Panc1 (cell line): ENCODE results near the gene KCNAB1. TPM values are rescaled to one million over a fixed set of nuclear protein-coding genes. Genes with fewer than 3 reads are reported as not detected.

Source experiments
- ATAC-seq: fragments of 200-7000 bp; cut with Tn5 transposase; 2 replicates; pipeline ENCODE4 v1.9.1; 2020; ENCODE audit warnings: mild to moderate bottlenecking, moderate library complexity
- BruUV-seq: library from RNA; stranded (reverse); fragments of 400-500 nt; replicated peaks from 2 replicates; lab custom pipeline; 2021; lab: Mats Ljungman, UMichigan
- CTCF ChIA-PET: fragments of 300-600 bp; sonication (Branson Sonifier 250); formaldehyde crosslinking; loops from one replicate; lab custom pipeline; 2022; ENCODE audit warnings: antibody characterized with exemption; lab: Charles Lee
- POLR2A ChIA-PET: fragments of 300-600 bp; sonication (Branson Sonifier 250); formaldehyde crosslinking; loops from one replicate; lab custom pipeline; 2022; ENCODE audit warnings: antibody characterized with exemption; lab: Charles Lee
- DNase-seq: peaks from one replicate; pipeline ENCODE4 v3.0.0-alpha.2; 2010; ENCODE audit warnings: low read depth, low spot score
- H3K27ac ChIP-seq: 2 replicates; pipeline ENCODE4 v1.5.1; 2011; ENCODE audit warnings: mild to moderate bottlenecking, low read length, inconsistent platforms
- H3K27me3 ChIP-seq: fragments of 200-500 bp; sonication (Bioruptor generic); 2 replicates; pipeline ENCODE4 v1.6.0; 2014; ENCODE audit warnings: low read length, inconsistent platforms; ENCODE audit not compliant: control insufficient read depth, insufficient read depth
- H3K36me3 ChIP-seq: fragments of 200-500 bp; sonication (Bioruptor generic); 2 replicates; pipeline ENCODE4 v1.5.1; 2014; ENCODE audit warnings: inconsistent platforms, mild to moderate bottlenecking, low read length, moderate library complexity; ENCODE audit not compliant: control insufficient read depth, insufficient read depth
- H3K4me1 ChIP-seq: 2 replicates; pipeline ENCODE4 v1.5.1; 2011; ENCODE audit warnings: inconsistent platforms, mild to moderate bottlenecking, low read length, moderate library complexity; ENCODE audit not compliant: control insufficient read depth, insufficient read depth
- H3K4me3 ChIP-seq, 2 experiments: 2 replicates each; pipeline ENCODE4 v1.5.1; 2011 to 2012; ENCODE audit warnings: low read depth in 2 of 2, low read length in 2 of 2, mild to moderate bottlenecking in 2 of 2, inconsistent platforms in 1 of 2, moderate library complexity in 1 of 2
- H3K9me3 ChIP-seq: fragments of 200-500 bp; sonication (Bioruptor generic); 2 replicates; pipeline ENCODE4 v1.5.1; 2014; ENCODE audit warnings: low read depth, mild to moderate bottlenecking, inconsistent platforms, low read length, moderate library complexity; ENCODE audit not compliant: control insufficient read depth, insufficient read depth
- POLR2AphosphoS5 ChIP-seq: IDR thresholded peaks from 2 replicates; pipeline ENCODE4 v1.6.1; 2012; ENCODE audit warnings: mild to moderate bottlenecking, low read depth, low read length, moderate library complexity
- REST ChIP-seq, 2 experiments: IDR thresholded peaks; 2 replicates each; pipeline ENCODE4 v1.6.1; 2011 to 2012; ENCODE audit warnings: low read depth in 2 of 2, control low read depth in 1 of 2, low read length in 1 of 2, mild to moderate bottlenecking in 1 of 2, moderate library complexity in 1 of 2; ENCODE audit not compliant: insufficient read depth in 1 of 2
- SIN3A ChIP-seq: IDR thresholded peaks from 2 replicates; pipeline ENCODE4 v1.6.1; 2012; ENCODE audit warnings: low read depth, mild to moderate bottlenecking, low read length, moderate library complexity, borderline replicate concordance; ENCODE audit not compliant: insufficient read depth
- TCF7L2 ChIP-seq: IDR thresholded peaks from 2 replicates; pipeline ENCODE4 v1.6.1; 2011; ENCODE audit warnings: mild to moderate bottlenecking, low read depth, low read length, inconsistent platforms
- in situ Hi-C: cut with HindIII; loops from 2 replicates; pipeline ENCODE4 v1.10.0; 2016; ENCODE audit warnings: low sequenced_read_pairs, low pct_unique_long_range_greater_than_20kb
- intact Hi-C: fragments of 100-400 bp; cut with micrococcal nuclease; formaldehyde crosslinking; loops from one replicate; pipeline ENCODE4 v1.10.0; 2022; ENCODE audit not compliant: unreplicated experiment
- total RNA-seq: library from RNA; stranded (reverse); gene quantifications from one replicate; pipeline ENCODE4 v1.2.1, GENCODE V29; 2021; ENCODE audit not compliant: unreplicated experiment
- TF ChIP-seq, protein P1 (sequence below): fragments of 450-650 bp; IDR thresholded peaks from 2 replicates; pipeline ENCODE4 v1.5.1; 2017; ENCODE audit warnings: mild to moderate bottlenecking

The KCNAB1 gene
- total RNA-seq, 1 experiment from 2014 or later = not detected

DNA sequence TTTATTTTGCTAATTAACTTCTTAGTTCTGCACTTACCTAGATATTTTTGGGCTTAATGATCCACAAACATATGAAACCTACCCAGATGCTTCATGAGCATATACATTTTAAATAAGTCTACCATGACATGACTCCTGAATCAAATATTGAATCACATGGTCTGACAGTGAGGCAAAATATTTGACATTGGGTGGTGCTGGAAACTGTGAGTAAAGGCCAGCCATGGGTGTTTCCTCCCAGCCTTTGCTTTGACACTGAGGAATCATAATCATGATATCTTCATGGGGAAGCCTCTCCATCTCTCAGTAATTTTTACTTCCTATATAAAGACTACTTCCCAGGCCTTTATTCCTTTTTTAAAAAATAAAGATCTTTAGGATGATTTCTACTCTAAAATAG, 457.4 kb downstream of the KCNAB1 start:
- ATAC-seq = no peak
- H3K27me3 ChIP-seq = peaks cover 5% of the 10 kb centered on the region; the same call in 1 of the 2 replicates
- BruUV-seq = no TSS peak
- TF ChIP-seq POLR2AphosphoS5 = no peak
- TF ChIP-seq SIN3A = no peak
- TF ChIP-seq REST (IDR thresholded peaks at IDR 0.05; ENCODE audit: insufficient read depth in 1 of 2, low read depth in 2 of 2, low read length in 1 of 2) = no peak
- TF ChIP-seq TCF7L2 = no peak
- TF ChIP-seq, protein P1, sequence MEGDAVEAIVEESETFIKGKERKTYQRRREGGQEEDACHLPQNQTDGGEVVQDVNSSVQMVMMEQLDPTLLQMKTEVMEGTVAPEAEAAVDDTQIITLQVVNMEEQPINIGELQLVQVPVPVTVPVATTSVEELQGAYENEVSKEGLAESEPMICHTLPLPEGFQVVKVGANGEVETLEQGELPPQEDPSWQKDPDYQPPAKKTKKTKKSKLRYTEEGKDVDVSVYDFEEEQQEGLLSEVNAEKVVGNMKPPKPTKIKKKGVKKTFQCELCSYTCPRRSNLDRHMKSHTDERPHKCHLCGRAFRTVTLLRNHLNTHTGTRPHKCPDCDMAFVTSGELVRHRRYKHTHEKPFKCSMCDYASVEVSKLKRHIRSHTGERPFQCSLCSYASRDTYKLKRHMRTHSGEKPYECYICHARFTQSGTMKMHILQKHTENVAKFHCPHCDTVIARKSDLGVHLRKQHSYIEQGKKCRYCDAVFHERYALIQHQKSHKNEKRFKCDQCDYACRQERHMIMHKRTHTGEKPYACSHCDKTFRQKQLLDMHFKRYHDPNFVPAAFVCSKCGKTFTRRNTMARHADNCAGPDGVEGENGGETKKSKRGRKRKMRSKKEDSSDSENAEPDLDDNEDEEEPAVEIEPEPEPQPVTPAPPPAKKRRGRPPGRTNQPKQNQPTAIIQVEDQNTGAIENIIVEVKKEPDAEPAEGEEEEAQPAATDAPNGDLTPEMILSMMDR = no peak
- H3K9me3 ChIP-seq = no peaks in the 10 kb centered on the region
- no peak overlapping the region for H3K27ac ChIP-seq
- H3K4me3 ChIP-seq = no peak overlapping the region
- no peak for DNase-seq
- POLR2A ChIA-PET = no interaction called here
- CTCF ChIA-PET = no interaction called here
- in situ Hi-C loops = no loop called here
- no peaks in the 10 kb centered on the region; the same call in 1 of the 2 replicates for H3K36me3 ChIP-seq
- intact Hi-C loops = no loop called here
- H3K4me1 ChIP-seq = no peaks in the 10 kb centered on the region

- BruUV-seq = no TSS peak
- intact Hi-C loops (no loop called here), in situ Hi-C loops (no loop called here)
- TF ChIP-seq REST (IDR thresholded peaks at IDR 0.05; ENCODE audit: insufficient read depth in 1 of 2, low read depth in 2 of 2, low read length in 1 of 2) = no peak
- TF ChIP-seq, protein P1 = no peak
- no peak for TF ChIP-seq TCF7L2
- no peak for TF ChIP-seq SIN3A
- no peak for TF ChIP-seq POLR2AphosphoS5
- Histone ChIP-seq H3K4me1 (no peaks in the 10 kb centered on the region), H3K27me3 (peaks cover 7% of the 10 kb centered on the region; the same call in 1 of the 2 replicates), H3K27ac (no peak overlapping the region), H3K9me3 (no peaks in the 10 kb centered on the region), H3K4me3 (no peak overlapping the region), H3K36me3 (no peaks in the 10 kb centered on the region; the same call in 1 of the 2 replicates)
- ChIA-PET CTCF (no interaction called here), POLR2A (no interaction called here)
- ATAC-seq (no peak), DNase-seq (no peak)
These were observed 459.1 kb downstream of the KCNAB1 start for GRCh38 chr3:156579427-156579851.
